WTC11 (cell line): ENCODE data around the gene PTCH1.

Experiments
- ATF2 ChIP-seq: sonication (generic); formaldehyde crosslinking; IDR thresholded peaks from 2 replicates; pipeline ENCODE4 v1.8.1; 2022; ENCODE audit warnings: low read depth, missing genetic modification reagents, borderline replicate concordance
- ATF3 ChIP-seq: sonication (generic); formaldehyde crosslinking; conservative IDR thresholded peaks from 2 replicates; pipeline ENCODE4 v1.8.1; 2022; ENCODE audit warnings: mild to moderate bottlenecking, missing genetic modification reagents
- CTCF ChIP-seq: fragments of 200-600 bp; IDR thresholded peaks from 2 replicates; pipeline ENCODE4 v1.8.0; 2022; ENCODE audit warnings: antibody characterized with exemption
- GABPB1 ChIP-seq: sonication (generic); formaldehyde crosslinking; IDR thresholded peaks from 2 replicates; pipeline ENCODE4 v1.8.1; 2023; ENCODE audit warnings: mild to moderate bottlenecking, missing genetic modification reagents
- NFE2L1 ChIP-seq: sonication (generic); formaldehyde crosslinking; IDR thresholded peaks from 2 replicates; pipeline ENCODE4 v1.8.1; 2023; ENCODE audit warnings: missing genetic modification reagents
- NFYB ChIP-seq: sonication (generic); formaldehyde crosslinking; conservative IDR thresholded peaks from 2 replicates; pipeline ENCODE4 v1.8.0; 2022; ENCODE audit warnings: low read depth, missing genetic modification reagents
- NR3C1 ChIP-seq: sonication (generic); formaldehyde crosslinking; conservative IDR thresholded peaks from 2 replicates; pipeline ENCODE4 v1.8.1; 2023; ENCODE audit warnings: low read depth, mild to moderate bottlenecking, missing genetic modification reagents
- OVOL2 ChIP-seq: fragments of 250-450 bp; sonication (Bioruptor Pico); IDR thresholded peaks from 2 replicates; pipeline ENCODE4 v1.9.0; 2021; ENCODE audit warnings: mild to moderate bottlenecking, borderline replicate concordance
- TP53 ChIP-seq: sonication (generic); formaldehyde crosslinking; IDR thresholded peaks from 2 replicates; pipeline ENCODE4 v1.8.1; 2023; ENCODE audit warnings: mild to moderate bottlenecking, missing genetic modification reagents
- USF2 ChIP-seq: sonication (generic); formaldehyde crosslinking; IDR thresholded peaks from 2 replicates; pipeline ENCODE4 v1.8.1; 2023; ENCODE audit warnings: mild to moderate bottlenecking, missing genetic modification reagents, moderate library complexity
- ZNF232 ChIP-seq: sonication (generic); formaldehyde crosslinking; IDR thresholded peaks from 2 replicates; pipeline ENCODE4 v1.8.0; 2022; ENCODE audit warnings: mild to moderate bottlenecking, missing genetic modification reagents
- ZNF281 ChIP-seq: sonication (generic); formaldehyde crosslinking; IDR thresholded peaks from 2 replicates; pipeline ENCODE4 v1.8.0; 2023; ENCODE audit warnings: mild to moderate bottlenecking, missing genetic modification reagents

GRCh38 chr9:95511616-95511931, 5.2 kb downstream of the PTCH1 start:
- no peak for TF ChIP-seq NFE2L1 (CRISPR knock-in tag)
- TF ChIP-seq CTCF: no peak
- no peak for TF ChIP-seq USF2
- TF ChIP-seq NFYB (CRISPR knock-in tag): no peak
- no peak for TF ChIP-seq ZNF281 (CRISPR knock-in tag)
- no peak for TF ChIP-seq GABPB1 (CRISPR knock-in tag)
- no peak for TF ChIP-seq OVOL2 (CRISPR knock-in tag)
- TF ChIP-seq TP53: no peak
- no peak for TF ChIP-seq ZNF232
- no peak for TF ChIP-seq ATF2 (CRISPR knock-in tag)
- no peak for TF ChIP-seq ATF3 (CRISPR knock-in tag)
- no peak for TF ChIP-seq NR3C1 (CRISPR knock-in tag)
